HepG2 (cell line): ENCODE results near the gene CDC37. TPM values are rescaled to one million over a fixed set of nuclear protein-coding genes. Genes with fewer than 3 reads are reported as not detected.

ENCODE experiments used
- CBX1 ChIP-seq: IDR thresholded peaks from one replicate; pipeline ENCODE4 v1.6.1; 2016; ENCODE audit warnings: antibody characterized with exemption, low read depth
- SAFB2 ChIP-seq: sonication (generic); formaldehyde crosslinking; IDR thresholded peaks from 2 replicates; pipeline ENCODE4 v1.5.1; 2020; ENCODE audit warnings: missing genetic modification reagents, low read depth, mild to moderate bottlenecking, borderline replicate concordance
- SP1 ChIP-seq, 2 experiments: fragments of 450-650 bp in 1 of 2; sonication (generic) in 1 of 2; formaldehyde crosslinking in 1 of 2; IDR thresholded peaks; 2 replicates each; pipeline versions ENCODE4 v1.4.0 to v1.6.1; 2016 to 2020; ENCODE audit warnings: missing genetic modification reagents in 1 of 2
- SP5 ChIP-seq: IDR thresholded peaks from 2 replicates; pipeline ENCODE4 v1.6.1; 2016; ENCODE audit warnings: low read depth, borderline replicate concordance
- SRY ChIP-seq: sonication (generic); formaldehyde crosslinking; IDR thresholded peaks from 2 replicates; pipeline ENCODE4 v1.8.0; 2022; ENCODE audit warnings: mild to moderate bottlenecking, missing genetic modification reagents
- ZBTB21 ChIP-seq: sonication (generic); formaldehyde crosslinking; IDR thresholded peaks from 2 replicates; pipeline ENCODE4 v1.4.0; 2020; ENCODE audit warnings: missing genetic modification reagents
- ZFX ChIP-seq: sonication (generic); formaldehyde crosslinking; IDR thresholded peaks from 2 replicates; pipeline ENCODE4 v1.4.0; 2020; ENCODE audit warnings: mild to moderate bottlenecking, low read depth, missing genetic modification reagents, moderate library complexity
- ZNF549 ChIP-seq: sonication (generic); formaldehyde crosslinking; IDR thresholded peaks from 2 replicates; pipeline ENCODE4 v1.5.0; 2020; ENCODE audit warnings: missing genetic modification reagents
- ZNF556 ChIP-seq: sonication (generic); formaldehyde crosslinking; IDR thresholded peaks from 2 replicates; pipeline ENCODE4 v1.4.0; 2020; ENCODE audit warnings: mild to moderate bottlenecking, missing genetic modification reagents, borderline replicate concordance
- ZNF687 ChIP-seq: sonication (generic); formaldehyde crosslinking; IDR thresholded peaks from 2 replicates; pipeline ENCODE4 v1.5.1; 2020; ENCODE audit warnings: mild to moderate bottlenecking, missing genetic modification reagents, moderate library complexity
- ZNF761 ChIP-seq: sonication (generic); formaldehyde crosslinking; conservative IDR thresholded peaks from 2 replicates; pipeline ENCODE4 v1.4.0; 2020; ENCODE audit warnings: mild to moderate bottlenecking, missing genetic modification reagents
- polyA plus RNA-seq, 8 experiments: library from polyadenylated mRNA; depleted of rRNA in 3 of 8; stranded (reverse) in 7 of 8; unstranded in 1 of 8; fragments of >200 nt; fragmentation: Illumina TruSeq in 4 of 8; extraction: Trizol in 4 of 8; gene quantifications; 2 replicates each; pipeline versions ENCODE4 v1.2.1 to v1.2.3, GENCODE V29; 2011 to 2016; ENCODE audit warnings: low read depth in 4 of 8, missing spikeins in 1 of 8, mixed read lengths in 1 of 8; ENCODE audit not compliant: insufficient read depth in 1 of 8
- total RNA-seq, 5 experiments: library from RNA; depleted of rRNA; stranded (reverse); fragments of >200 nt; fragmentation: Illumina TruSeq; extraction: Trizol; gene quantifications; 2 replicates each; pipeline ENCODE4 v1.2.3, GENCODE V29; 2016; ENCODE audit warnings: low read depth in 1 of 5
- TF ChIP-seq, protein P1 (sequence below): sonication (generic); formaldehyde crosslinking; IDR thresholded peaks from 2 replicates; pipeline ENCODE4 v1.9.0; 2021; ENCODE audit warnings: mild to moderate bottlenecking, missing genetic modification reagents
- TF ChIP-seq, protein P2 (sequence below): sonication (generic); formaldehyde crosslinking; IDR thresholded peaks from 2 replicates; pipeline ENCODE4 v1.5.0; 2020; ENCODE audit warnings: mild to moderate bottlenecking, missing genetic modification reagents

Gene CDC37
- total and polyA plus RNA-seq, 2 of the 13 experiments (the other 11 are each of a cell fraction or from before 2014, with no cell fraction given), result 158 to 177 TPM

- TF ChIP-seq, protein P1, sequence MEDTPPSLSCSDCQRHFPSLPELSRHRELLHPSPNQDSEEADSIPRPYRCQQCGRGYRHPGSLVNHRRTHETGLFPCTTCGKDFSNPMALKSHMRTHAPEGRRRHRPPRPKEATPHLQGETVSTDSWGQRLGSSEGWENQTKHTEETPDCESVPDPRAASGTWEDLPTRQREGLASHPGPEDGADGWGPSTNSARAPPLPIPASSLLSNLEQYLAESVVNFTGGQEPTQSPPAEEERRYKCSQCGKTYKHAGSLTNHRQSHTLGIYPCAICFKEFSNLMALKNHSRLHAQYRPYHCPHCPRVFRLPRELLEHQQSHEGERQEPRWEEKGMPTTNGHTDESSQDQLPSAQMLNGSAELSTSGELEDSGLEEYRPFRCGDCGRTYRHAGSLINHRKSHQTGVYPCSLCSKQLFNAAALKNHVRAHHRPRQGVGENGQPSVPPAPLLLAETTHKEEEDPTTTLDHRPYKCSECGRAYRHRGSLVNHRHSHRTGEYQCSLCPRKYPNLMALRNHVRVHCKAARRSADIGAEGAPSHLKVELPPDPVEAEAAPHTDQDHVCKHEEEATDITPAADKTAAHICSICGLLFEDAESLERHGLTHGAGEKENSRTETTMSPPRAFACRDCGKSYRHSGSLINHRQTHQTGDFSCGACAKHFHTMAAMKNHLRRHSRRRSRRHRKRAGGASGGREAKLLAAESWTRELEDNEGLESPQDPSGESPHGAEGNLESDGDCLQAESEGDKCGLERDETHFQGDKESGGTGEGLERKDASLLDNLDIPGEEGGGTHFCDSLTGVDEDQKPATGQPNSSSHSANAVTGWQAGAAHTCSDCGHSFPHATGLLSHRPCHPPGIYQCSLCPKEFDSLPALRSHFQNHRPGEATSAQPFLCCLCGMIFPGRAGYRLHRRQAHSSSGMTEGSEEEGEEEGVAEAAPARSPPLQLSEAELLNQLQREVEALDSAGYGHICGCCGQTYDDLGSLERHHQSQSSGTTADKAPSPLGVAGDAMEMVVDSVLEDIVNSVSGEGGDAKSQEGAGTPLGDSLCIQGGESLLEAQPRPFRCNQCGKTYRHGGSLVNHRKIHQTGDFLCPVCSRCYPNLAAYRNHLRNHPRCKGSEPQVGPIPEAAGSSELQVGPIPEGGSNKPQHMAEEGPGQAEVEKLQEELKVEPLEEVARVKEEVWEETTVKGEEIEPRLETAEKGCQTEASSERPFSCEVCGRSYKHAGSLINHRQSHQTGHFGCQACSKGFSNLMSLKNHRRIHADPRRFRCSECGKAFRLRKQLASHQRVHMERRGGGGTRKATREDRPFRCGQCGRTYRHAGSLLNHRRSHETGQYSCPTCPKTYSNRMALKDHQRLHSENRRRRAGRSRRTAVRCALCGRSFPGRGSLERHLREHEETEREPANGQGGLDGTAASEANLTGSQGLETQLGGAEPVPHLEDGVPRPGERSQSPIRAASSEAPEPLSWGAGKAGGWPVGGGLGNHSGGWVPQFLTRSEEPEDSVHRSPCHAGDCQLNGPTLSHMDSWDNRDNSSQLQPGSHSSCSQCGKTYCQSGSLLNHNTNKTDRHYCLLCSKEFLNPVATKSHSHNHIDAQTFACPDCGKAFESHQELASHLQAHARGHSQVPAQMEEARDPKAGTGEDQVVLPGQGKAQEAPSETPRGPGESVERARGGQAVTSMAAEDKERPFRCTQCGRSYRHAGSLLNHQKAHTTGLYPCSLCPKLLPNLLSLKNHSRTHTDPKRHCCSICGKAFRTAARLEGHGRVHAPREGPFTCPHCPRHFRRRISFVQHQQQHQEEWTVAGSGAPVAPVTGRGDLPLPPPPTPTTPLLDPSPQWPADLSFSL (CRISPR knock-in tag), result 0 out of 2 replicates have a peak, but pooled peaks have one; percentile 18
- 0 out of 2 replicates have a peak, but pooled peaks have one; percentile 66 for TF ChIP-seq SAFB2 (CRISPR knock-in tag)
- no peak for TF ChIP-seq SP5 (CRISPR knock-in tag)
- TF ChIP-seq ZNF761 (CRISPR knock-in tag), result no peak
- TF ChIP-seq ZBTB21 (CRISPR knock-in tag), result no peak
- peak; percentile 56 for TF ChIP-seq CBX1
- TF ChIP-seq ZFX (CRISPR knock-in tag), result peak; percentile 18; the same call in 1 of the 2 replicates
- no peak for TF ChIP-seq SRY (CRISPR knock-in tag)
- TF ChIP-seq SP1 (IDR thresholded peaks at IDR 0.05), result no peak
- TF ChIP-seq SP1 (CRISPR knock-in tag; IDR thresholded peaks at IDR 0.05), result no peak
- peak; percentile 73 for TF ChIP-seq ZNF687 (CRISPR knock-in tag)
- TF ChIP-seq, protein P2, sequence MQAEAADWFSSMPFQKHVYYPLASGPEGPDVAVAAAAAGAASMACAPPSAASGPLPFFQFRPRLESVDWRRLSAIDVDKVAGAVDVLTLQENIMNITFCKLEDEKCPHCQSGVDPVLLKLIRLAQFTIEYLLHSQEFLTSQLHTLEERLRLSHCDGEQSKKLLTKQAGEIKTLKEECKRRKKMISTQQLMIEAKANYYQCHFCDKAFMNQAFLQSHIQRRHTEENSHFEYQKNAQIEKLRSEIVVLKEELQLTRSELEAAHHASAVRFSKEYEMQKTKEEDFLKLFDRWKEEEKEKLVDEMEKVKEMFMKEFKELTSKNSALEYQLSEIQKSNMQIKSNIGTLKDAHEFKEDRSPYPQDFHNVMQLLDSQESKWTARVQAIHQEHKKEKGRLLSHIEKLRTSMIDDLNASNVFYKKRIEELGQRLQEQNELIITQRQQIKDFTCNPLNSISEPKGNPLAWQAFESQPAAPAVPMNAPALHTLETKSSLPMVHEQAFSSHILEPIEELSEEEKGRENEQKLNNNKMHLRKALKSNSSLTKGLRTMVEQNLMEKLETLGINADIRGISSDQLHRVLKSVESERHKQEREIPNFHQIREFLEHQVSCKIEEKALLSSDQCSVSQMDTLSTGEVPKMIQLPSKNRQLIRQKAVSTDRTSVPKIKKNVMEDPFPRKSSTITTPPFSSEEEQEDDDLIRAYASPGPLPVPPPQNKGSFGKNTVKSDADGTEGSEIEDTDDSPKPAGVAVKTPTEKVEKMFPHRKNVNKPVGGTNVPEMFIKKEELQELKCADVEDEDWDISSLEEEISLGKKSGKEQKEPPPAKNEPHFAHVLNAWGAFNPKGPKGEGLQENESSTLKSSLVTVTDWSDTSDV, result no peak
- TF ChIP-seq ZNF549, result no peak
- TF ChIP-seq ZNF556 (CRISPR knock-in tag), result no peak
Observed at GRCh38 chr19:10424011-10424637, 20.8 kb upstream of the CDC37 start (continued).
